Keratinocyte (primary cell): Measurements from ENCODE around the gene BRIP1. TPM values are rescaled to one million over a fixed set of nuclear protein-coding genes. Genes with fewer than 3 reads are reported as not detected.

Experiments
- DNase-seq: peaks from one replicate; pipeline ENCODE4 v3.0.0-alpha.2; 2011; ENCODE audit warnings: low read depth, missing footprints, low spot score
- FAIRE-seq: peaks from 2 replicates; lab custom pipeline; 2011; peaks lifted over from hg19 to GRCh38; lab: Jason Lieb, UNC
- H2AFZ ChIP-seq: 2 replicates; pipeline ENCODE4 v1.6.0; 2012; ENCODE audit warnings: low read length, control low read depth, inconsistent platforms; ENCODE audit not compliant: control insufficient read depth
- H3K27ac ChIP-seq: 2 replicates; pipeline ENCODE4 v1.5.1; 2011; ENCODE audit warnings: low read length; ENCODE audit not compliant: control insufficient read depth, insufficient read depth
- H3K27me3 ChIP-seq: 3 replicates; pipeline ENCODE4 v1.6.0; 2011; ENCODE audit warnings: low read length; ENCODE audit not compliant: control insufficient read depth, insufficient read depth; ENCODE audit errors: extremely low read depth
- H3K36me3 ChIP-seq, 2 experiments: 2 replicates in 1 of 2; 3 replicates in 1 of 2; pipeline ENCODE4 v1.5.1; 2011; ENCODE audit warnings: low read length in 2 of 2, mild to moderate bottlenecking in 1 of 2; ENCODE audit not compliant: control insufficient read depth in 2 of 2, insufficient read depth in 2 of 2; ENCODE audit errors: extremely low read depth in 1 of 2
- H3K4me1 ChIP-seq: 3 replicates; pipeline ENCODE4 v1.5.1; 2011; ENCODE audit warnings: low read length; ENCODE audit not compliant: control insufficient read depth, insufficient read depth; ENCODE audit errors: extremely low read depth
- H3K4me2 ChIP-seq: 3 replicates; pipeline ENCODE4 v1.6.0; 2011; ENCODE audit warnings: low read depth, low read length; ENCODE audit not compliant: control insufficient read depth, insufficient read depth; ENCODE audit errors: extremely low read depth
- H3K4me3 ChIP-seq, 3 experiments: fragments of 200-600 bp in 1 of 3; sonication (generic) in 1 of 3; 2 replicates in 2 of 3; 3 replicates in 1 of 3; pipeline ENCODE4 v1.5.1; 2011 to 2016; ENCODE audit warnings: low read length in 3 of 3, mild to moderate bottlenecking in 3 of 3, control low read depth in 2 of 3, inconsistent platforms in 1 of 3, low read depth in 1 of 3, mixed read lengths in 1 of 3, mixed run types in 1 of 3, moderate library complexity in 1 of 3; ENCODE audit not compliant: control insufficient read depth in 2 of 3, insufficient read depth in 2 of 3; ENCODE audit errors: extremely low read depth in 1 of 3
- H3K79me2 ChIP-seq: 2 replicates; pipeline ENCODE4 v1.6.0; 2012; ENCODE audit warnings: low read length; ENCODE audit not compliant: control insufficient read depth, insufficient read depth
- H3K9ac ChIP-seq: 3 replicates; pipeline ENCODE4 v1.6.0; 2011; ENCODE audit warnings: low read length; ENCODE audit not compliant: control insufficient read depth, insufficient read depth; ENCODE audit errors: extremely low read depth
- H3K9me1 ChIP-seq: 3 replicates; pipeline ENCODE4 v1.6.0; 2011; ENCODE audit warnings: low read length; ENCODE audit not compliant: control insufficient read depth, insufficient read depth; ENCODE audit errors: extremely low read depth
- H3K9me3 ChIP-seq: 2 replicates; pipeline ENCODE4 v1.5.1; 2012; ENCODE audit warnings: low read depth, low read length; ENCODE audit not compliant: control insufficient read depth
- H4K20me1 ChIP-seq: 3 replicates; pipeline ENCODE4 v1.6.0; 2011; ENCODE audit warnings: low read length; ENCODE audit not compliant: control insufficient read depth, insufficient read depth; ENCODE audit errors: extremely low read depth
- EZH2 ChIP-seq: IDR thresholded peaks from one replicate; pipeline ENCODE4 v1.6.1; 2012; ENCODE audit warnings: inconsistent platforms, mild to moderate bottlenecking, low read length, moderate library complexity
- dilution Hi-C: fragments of 300-500 bp; cut with MboI; formaldehyde crosslinking; loops from one replicate; pipeline ENCODE4 v1.7.0; 2020; ENCODE audit warnings: low sequenced_read_pairs; ENCODE audit not compliant: extremely low pct_ligation_motif_present
- polyA plus RNA-seq, 5 experiments: library from polyadenylated mRNA; depleted of rRNA in 3 of 5; stranded (reverse) in 3 of 5; stranded (forward) in 1 of 5; unstranded in 1 of 5; fragments of >200 nt; gene quantifications; 1 replicate in 1 of 5; 2 replicates in 3 of 5; 3 replicates in 1 of 5; pipeline versions ENCODE4 v1.2.1 to v1.2.3, GENCODE V29; 2011 to 2012; ENCODE audit warnings: missing spikeins in 2 of 5, low read depth in 1 of 5, low replicate concordance in 1 of 5
- TF ChIP-seq, protein P1 (sequence below), 3 experiments: IDR thresholded peaks in 1 of 3; conservative IDR thresholded peaks in 1 of 3; optimal IDR thresholded peaks in 1 of 3; 2 replicates in 2 of 3; 3 replicates in 1 of 3; pipeline versions ENCODE3 to v1.5.1; 2011; ENCODE audit warnings: low read length in 3 of 3, mild to moderate bottlenecking in 3 of 3, moderate library complexity in 2 of 3, control low read depth in 1 of 3, inconsistent platforms in 1 of 3; ENCODE audit not compliant: insufficient read depth in 2 of 3; ENCODE audit errors: extremely low read depth in 1 of 3

Gene BRIP1
- polyA plus RNA-seq, 1 donor (not counting 4 experiments of a cell fraction or from before 2014, with no cell fraction given) = 4.0 TPM

GRCh38 chr17:61848247-61848646, 15.1 kb downstream of the BRIP1 start:
- no peaks in the 10 kb centered on the region for H3K4me1 ChIP-seq
- H3K9me3 ChIP-seq = no peaks in the 10 kb centered on the region
- H3K4me2 ChIP-seq = no peak overlapping the region
- dilution Hi-C loops = no loop called here
- H3K9ac ChIP-seq = no peak overlapping the region
- H2AFZ ChIP-seq = no peak overlapping the region
- DNase-seq = no peak
- no peaks in the 10 kb centered on the region for H3K9me1 ChIP-seq
- no peak for FAIRE-seq
- no peaks in the 10 kb centered on the region for H4K20me1 ChIP-seq
- no peaks in the 10 kb centered on the region for H3K27me3 ChIP-seq
- no peak for TF ChIP-seq EZH2
- TF ChIP-seq, protein P1, sequence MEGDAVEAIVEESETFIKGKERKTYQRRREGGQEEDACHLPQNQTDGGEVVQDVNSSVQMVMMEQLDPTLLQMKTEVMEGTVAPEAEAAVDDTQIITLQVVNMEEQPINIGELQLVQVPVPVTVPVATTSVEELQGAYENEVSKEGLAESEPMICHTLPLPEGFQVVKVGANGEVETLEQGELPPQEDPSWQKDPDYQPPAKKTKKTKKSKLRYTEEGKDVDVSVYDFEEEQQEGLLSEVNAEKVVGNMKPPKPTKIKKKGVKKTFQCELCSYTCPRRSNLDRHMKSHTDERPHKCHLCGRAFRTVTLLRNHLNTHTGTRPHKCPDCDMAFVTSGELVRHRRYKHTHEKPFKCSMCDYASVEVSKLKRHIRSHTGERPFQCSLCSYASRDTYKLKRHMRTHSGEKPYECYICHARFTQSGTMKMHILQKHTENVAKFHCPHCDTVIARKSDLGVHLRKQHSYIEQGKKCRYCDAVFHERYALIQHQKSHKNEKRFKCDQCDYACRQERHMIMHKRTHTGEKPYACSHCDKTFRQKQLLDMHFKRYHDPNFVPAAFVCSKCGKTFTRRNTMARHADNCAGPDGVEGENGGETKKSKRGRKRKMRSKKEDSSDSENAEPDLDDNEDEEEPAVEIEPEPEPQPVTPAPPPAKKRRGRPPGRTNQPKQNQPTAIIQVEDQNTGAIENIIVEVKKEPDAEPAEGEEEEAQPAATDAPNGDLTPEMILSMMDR (optimal IDR thresholded peaks at IDR 0.05 in 1 of 3, IDR thresholded peaks at IDR 0.05 in 1 of 3, conservative IDR thresholded peaks at IDR 0.05 in 1 of 3; ENCODE audit: extremely low read depth in 1 of 3, insufficient read depth in 2 of 3, low read length in 3 of 3) = no peak
- no peaks in the 10 kb centered on the region for H3K36me3 ChIP-seq
- H3K27ac ChIP-seq = no peak overlapping the region
- no peaks in the 10 kb centered on the region for H3K79me2 ChIP-seq
- no peak overlapping the region for H3K4me3 ChIP-seq

DNA sequence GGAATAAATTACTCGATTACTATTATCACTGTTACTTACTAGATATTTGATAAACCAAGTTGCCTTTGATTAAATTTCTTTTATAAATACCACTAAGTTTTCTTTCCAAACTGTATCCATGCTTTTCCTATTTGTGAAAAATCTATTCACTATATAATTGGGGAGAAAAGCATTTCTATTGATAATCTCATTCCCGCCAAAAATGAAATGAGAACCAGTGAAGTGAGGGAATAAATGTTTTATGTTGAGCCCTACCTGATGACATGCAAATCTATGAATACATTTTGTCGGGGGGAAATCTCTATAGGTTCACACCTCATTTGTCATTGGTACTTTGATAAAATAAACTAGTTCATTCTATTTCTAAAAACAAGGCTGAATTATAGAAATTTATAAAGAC, 15.7 kb downstream of the BRIP1 start:
- H3K4me2 ChIP-seq = no peak overlapping the region
- no peaks in the 10 kb centered on the region for H3K4me1 ChIP-seq
- DNase-seq (no peak), FAIRE-seq (no peak)
- dilution Hi-C loops = no loop called here
- no peak overlapping the region for H3K9ac ChIP-seq
- H3K27ac ChIP-seq = no peak overlapping the region
- H3K9me3 ChIP-seq = no peaks in the 10 kb centered on the region
- no peaks in the 10 kb centered on the region for H4K20me1 ChIP-seq
- no peaks in the 10 kb centered on the region for H3K9me1 ChIP-seq
- no peak overlapping the region for H2AFZ ChIP-seq
- H3K36me3 ChIP-seq = no peaks in the 10 kb centered on the region
- H3K79me2 ChIP-seq = no peaks in the 10 kb centered on the region
- no peaks in the 10 kb centered on the region for H3K27me3 ChIP-seq
- H3K4me3 ChIP-seq = no peak overlapping the region
- TF ChIP-seq EZH2 = no peak
- TF ChIP-seq, protein P1 (optimal IDR thresholded peaks at IDR 0.05 in 1 of 3, IDR thresholded peaks at IDR 0.05 in 1 of 3, conservative IDR thresholded peaks at IDR 0.05 in 1 of 3; ENCODE audit: extremely low read depth in 1 of 3, insufficient read depth in 2 of 3, low read length in 3 of 3) = no peak
